Endometrial microvascular endothelial cells (primary cell): ENCODE measurements around the gene IQSEC3. TPM values are rescaled to one million over a fixed set of nuclear protein-coding genes. Genes with fewer than 3 reads are reported as not detected.
"Not testable (repeated sequence)": the region's sequence is repeated elsewhere in the genome, so short reads cannot be mapped to it uniquely, and the experiment has no call there.

Experiments
- in situ Hi-C: cut with HindIII; loops from 2 replicates; pipeline ENCODE4 v1.10.0; 2017; ENCODE audit warnings: low sequenced_read_pairs, low pct_unique_long_range_greater_than_20kb; ENCODE audit errors: inconsistent ontology term
- total RNA-seq: library from RNA; depleted of rRNA; stranded (reverse); fragments of >200 nt; gene quantifications from one replicate; pipeline ENCODE4 v1.2.3, GENCODE V29; 2015; ENCODE audit errors: inconsistent ontology term

IQSEC3 gene
- total RNA-seq, 1 donor from 2014 or later, result not detected

DNA sequence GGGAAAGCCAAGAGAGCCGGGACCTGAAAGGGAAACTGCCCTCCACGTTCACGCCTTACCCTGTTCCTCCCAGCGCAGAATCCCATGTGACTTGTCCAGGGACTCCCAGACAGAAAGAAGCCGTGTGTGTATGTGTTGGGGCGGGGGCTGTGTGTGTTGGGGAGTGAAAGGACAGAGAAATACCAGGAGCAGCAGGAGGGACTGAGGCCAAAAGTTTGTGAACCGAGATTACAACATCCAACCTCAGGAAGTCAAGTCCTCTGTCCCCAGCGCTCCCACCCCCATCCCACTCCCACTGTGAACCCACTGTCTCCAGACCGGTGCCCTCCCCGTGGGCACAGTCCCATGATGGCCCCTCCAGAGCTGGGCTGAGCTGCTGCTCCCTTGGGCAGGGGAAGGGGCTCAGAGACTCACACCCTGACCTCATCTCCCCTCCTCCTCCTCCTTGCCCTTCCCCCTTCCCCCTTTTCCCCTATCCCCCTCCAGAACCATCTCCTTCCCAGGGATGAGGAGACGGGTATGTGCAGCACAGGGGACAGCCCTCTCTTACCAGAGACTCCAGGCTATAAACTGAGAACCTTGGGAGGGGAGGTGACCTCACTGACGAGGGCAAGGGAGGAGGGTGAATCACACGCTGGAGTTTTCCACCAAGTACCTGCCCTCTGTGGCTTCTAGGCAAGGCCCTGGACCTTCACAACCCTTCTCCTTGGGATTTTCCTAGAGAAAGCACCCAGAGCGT lies 147.6 kb downstream of the IQSEC3 start, which contains the start of gene SLC6A12:
TSS of gene SLC6A12 (minus strand) at position 155 of the 739 bp plus-strand sequence. CDS start 4,171 bp downstream, outside the sequence.
- in situ Hi-C loops, result no loop called here

DNA sequence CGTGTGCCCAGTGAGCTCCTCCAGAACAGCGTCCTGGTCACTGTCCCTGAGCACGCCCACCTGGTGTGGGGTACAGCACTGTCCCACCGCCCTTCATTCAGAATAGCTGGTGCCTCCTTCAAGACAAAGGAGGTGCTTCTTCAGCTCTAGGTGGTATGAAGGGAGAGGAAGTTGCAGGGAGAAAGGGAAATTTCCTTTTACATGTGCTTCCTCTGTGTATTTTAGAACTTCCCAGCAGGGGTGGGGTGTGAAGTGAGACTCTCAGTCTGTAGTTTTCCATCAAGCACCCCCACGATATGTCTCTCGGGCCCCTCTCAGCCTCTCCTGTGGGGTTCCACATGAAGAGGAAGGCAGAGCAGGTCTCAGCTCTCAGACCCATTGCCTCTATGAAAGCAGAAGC lies 148.5 kb downstream of the IQSEC3 start:
- in situ Hi-C loops, result no loop called here

DNA sequence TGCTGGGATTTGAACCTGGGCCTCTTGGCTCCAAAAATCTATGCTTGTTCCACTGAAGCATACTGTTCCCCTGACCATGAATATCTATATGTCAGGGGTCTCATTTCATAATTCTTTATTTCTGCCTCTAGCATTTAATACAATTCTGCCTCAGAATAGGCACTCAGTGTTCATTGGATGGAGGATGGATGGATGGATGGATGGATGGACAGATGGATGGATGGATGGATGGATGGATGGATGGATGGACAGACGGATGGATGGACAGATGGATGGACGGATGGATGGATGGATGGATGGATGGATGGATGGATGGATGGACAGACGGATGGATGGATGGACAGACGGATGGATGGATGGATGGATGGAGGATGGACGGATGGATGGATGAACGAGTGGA lies 150.5 kb downstream of the IQSEC3 start:
- in situ Hi-C loops, result not testable (repeated sequence)

DNA sequence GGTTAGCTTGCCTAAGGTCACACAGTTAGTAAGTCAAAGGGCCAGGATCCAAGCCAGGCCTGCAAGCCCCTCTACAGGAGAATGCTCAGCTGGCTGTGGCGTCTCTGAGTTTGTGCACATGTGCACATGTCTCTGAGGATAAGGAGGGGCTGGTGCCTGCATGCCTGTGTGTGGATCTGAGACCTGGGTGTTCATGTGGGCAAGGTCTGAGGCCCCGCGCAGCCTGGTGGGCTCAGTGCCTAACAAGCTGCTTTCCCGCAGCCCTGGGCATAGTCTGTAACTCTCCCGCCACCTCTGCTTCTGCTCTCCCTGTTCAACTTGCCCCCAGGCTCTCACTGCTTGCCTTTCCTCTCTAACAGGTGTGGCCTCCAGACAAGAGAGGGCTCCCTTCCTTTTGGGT lies 151.7 kb downstream of the IQSEC3 start:
- in situ Hi-C loops, result no loop called here

DNA sequence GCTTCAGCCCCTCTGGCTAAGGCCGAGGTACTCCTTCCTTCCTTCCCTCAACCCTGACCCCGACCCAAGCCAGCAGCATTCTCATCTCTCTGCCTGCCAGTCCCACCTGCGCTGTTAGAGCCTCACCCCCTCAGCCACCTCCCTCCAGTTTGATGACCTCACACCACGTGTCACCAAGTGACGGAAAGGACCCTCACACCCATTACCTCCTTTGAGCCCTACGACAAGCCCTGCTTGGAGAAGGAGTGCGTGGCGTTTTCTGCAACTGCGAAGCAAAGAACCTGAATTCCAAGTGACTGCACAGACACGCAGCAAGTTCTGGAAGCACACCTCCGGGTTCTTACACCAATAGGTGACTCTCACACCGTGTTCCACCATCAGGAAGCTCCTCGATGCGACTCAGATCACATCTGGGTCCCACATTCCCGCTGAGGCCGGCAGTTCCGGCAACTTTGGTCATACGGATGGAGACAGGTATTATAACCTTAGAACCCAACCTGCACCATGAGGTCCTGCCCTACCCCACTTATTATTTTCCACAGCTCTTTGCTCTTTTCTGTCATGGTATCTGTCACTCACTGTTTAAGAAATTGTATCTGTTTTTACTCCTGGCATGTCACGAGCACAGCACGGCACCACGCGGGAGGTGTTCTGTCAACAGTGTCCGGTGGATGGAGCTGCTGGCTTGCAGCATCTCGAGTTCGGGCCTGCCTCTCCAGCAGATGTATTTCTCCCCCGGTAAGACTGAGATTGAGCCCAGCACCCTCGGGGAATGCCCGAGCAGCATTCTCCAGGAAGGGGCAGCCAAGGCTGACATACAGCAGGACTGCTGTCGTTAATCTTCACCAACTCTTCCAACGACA lies 152.4 kb downstream of the IQSEC3 start:
- in situ Hi-C loops, result no loop called here

DNA sequence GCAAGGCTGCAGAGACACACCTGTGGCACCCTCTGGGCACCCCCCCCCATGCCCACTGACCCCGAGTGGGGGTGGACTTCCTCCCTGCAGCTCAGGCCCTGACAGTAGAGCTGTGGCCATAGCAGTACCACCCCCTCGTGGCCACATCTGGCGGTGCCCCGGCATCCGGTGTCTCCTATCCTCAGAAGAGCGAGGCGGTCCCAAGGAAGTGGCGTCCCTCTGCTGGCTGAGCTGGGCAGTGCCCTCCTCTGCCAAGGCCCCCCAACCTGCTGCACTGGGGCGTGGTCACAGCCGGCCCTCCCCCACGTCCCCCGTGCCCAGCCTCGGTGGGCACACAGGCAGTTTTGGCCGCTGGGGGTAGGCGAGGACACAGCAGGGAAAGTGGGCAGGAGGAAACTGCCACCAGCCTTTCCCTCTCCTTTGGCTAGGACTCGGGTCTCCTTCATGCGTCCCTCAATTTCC lies 153.4 kb downstream of the IQSEC3 start:
- in situ Hi-C loops, result no loop called here

DNA sequence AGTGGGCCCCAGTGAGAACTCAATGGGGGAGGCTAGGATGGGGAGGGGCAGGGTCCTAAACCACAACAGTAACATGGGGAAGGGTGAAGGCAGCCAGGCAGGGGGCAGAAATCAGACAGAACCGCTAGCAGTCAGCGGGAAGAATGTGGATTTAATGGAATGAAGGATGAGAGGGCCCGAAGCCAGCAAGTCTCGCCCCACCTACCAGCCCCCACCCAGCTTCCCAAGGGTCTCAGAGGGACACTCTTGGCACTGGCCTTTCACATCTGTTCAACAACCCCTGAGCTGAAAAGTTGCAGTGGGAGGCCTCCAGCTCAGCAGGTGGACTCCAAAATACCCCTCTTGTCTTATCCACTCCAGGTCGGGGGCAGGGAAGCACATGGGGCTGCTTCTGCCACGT lies 153.9 kb downstream of the IQSEC3 start:
- in situ Hi-C loops, result no loop called here

DNA sequence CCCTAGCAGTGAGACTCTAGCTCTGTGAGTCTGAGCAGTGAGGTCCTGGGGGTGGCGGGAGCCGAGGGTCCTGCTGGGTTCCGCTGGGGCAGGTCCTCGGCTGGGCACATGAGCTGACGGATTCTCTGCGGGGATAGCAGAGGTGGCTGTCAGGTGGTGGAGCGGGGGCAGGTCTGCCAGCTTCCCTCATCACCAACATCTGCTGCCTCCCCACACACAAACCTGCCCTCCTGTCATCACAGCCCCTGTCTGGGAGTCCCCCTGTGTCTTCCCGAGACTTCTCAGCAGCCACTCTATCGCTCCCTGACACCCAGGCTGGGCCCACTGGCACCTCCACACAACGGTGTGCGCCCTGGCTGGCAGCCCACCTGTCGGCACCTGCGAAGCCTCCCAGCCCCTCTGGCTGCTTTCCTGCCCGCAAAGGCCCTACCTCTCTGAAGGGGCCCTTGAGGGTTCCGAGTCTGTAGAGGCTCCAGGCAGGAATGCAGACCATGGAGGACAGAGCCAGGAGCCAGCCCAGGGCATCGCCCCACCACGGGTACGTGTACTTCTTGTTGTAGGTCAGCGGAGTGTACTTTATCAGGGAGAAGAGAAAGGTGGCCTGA lies 154.5 kb downstream of the IQSEC3 start:
- in situ Hi-C loops, result no loop called here

DNA sequence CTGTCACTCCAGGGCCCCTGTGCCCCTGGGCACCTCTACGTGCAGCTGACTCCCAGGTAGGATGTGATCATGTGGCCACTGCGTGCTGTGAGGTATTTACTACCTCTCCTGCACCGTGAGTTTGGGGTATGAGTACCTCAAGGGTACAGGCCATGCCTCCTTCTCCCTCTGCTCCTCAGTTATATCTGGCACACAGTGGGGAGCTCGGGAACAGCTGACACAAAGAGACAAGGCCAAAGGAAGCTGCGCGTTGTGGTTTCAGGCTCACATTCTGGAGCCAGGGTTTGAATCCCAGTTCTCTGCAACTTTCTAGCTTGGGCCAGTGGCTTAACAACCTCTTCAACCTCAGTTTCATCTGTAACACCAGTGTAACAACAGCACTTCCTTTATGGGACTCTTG lies 155.2 kb downstream of the IQSEC3 start:
- in situ Hi-C loops, result no loop called here

DNA sequence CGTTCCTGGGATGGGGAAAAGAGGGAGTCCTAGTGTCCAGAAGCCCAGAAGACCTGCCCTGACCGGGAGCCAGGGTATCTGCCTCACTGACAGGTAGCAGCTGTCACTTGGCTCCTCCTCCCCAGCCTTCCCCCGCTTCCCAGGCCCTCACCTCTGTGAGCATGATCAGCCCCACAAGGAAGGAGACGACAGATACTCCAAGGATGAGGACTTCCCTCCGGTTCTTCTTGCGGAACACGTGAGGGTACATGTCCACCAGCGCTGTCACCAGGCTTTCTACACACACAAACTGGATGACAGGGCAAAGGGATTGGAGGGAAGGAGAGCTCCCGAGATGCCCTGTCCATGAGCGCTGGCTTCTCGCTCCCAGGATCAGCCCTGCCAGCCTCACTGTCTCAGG lies 157.3 kb downstream of the IQSEC3 start:
- in situ Hi-C loops, result no loop called here

DNA sequence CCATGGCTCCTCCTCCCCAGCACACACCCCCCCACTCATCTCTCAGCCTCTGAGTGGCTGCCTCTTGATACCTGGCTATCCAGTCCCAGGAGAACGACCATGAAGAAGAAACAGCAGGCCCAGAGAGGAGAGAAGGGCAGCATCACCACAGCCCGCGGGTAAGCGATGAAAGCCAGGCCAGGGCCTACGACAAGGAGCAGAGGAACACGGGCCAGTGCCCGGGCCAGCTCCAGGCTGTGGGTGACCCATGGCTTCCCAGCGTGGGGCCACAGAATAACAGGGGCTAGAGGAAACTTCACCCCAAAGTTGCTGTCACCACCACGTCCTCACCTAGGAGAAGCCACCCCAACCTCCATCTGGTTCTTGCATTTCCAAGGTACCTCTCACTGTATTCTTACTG lies 157.8 kb downstream of the IQSEC3 start:
- in situ Hi-C loops, result no loop called here

DNA sequence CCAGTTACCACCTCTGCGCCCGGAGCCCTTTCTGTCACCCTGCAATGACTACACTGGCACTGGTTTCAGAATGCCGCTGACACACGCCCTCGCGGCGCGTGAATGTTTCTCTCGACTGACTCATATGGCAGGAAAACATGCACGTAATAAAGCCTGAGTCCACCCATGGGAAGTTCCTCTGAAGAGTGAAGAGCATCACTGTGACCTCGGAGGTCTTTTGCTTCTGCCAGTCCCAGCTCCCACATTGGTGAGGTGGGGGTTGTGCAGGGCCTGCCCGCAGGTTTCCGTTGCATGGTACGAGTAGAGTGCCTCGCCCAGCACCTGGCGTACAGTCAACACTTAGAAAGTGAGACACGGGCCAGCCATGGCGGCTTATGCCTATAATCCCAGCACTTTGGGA lies 158.4 kb downstream of the IQSEC3 start:
- in situ Hi-C loops, result no loop called here

DNA sequence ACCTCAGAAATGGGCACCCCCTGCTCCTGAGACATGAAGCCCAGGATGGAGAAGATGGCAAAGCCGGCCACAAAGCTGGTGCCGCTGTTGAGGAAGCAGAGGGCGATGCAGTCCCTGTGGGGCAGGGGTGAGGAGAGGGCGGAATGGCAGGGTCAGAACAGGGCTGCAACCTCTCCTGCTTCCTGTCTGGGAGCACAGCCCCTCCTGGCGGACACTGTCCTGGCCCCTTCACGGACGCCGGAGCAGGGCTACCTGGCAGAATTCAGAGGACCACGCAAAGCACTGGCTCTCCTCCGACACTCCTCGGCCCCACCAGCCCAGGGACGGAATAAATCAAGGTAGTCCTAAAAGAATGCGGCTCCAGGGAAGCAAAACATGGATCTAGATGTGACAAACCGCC lies 159.8 kb downstream of the IQSEC3 start:
- in situ Hi-C loops, result no loop called here

DNA sequence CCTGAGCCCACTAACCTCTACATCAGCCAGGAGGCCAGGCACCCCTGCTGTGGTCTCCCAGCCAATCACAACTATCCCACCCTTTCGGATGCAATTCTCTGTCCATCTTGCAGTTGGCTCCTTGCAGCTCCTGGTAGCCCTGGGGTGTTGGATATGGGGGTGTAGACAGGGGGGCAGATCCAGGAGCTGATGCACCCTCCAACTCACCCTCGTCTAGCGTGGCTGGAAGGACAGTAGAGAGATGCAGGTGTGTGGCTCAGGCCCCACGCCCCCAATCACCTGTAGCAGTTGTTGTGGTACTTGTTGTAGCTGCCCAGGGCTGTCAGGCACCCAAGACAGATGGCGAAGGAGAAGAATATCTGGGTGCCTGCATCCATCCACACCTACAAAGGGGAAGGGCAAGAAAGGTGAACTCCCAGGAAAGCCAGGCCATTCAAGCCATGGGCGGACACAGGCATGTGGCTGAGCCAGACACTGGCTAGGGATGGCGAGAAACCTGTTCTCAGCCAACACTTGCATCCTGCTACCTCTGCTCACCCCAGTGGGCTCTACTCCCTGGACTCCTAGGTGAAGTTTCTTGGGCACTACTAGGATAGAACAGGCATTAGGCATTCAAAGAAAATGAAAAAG lies 160.8 kb downstream of the IQSEC3 start:
- in situ Hi-C loops, result no loop called here

Other genes starting within 250 kb of the IQSEC3 start
- not detected for gene SLC6A12, start 147.4 kb downstream of the IQSEC3 start, total RNA-seq
- gene SLC6A13, start 196.1 kb downstream of the IQSEC3 start, total RNA-seq, result not detected